Peyer's patch (tissue), 4 donors: ENCODE measurements around the gene CELF2. TPM values are rescaled to one million over a fixed set of nuclear protein-coding genes. Genes with fewer than 3 reads are reported as not detected.

ENCODE experiments used
- DNase-seq, 3 donors: peaks; one replicate each; pipeline ENCODE4 v3.0.0-alpha.2; 2017 to 2019
- H3K27ac ChIP-seq, 4 donors: fragments of 200-600 bp; sonication (generic); one replicate each; pipeline ENCODE4 v1.5.1; 2016 to 2019
- H3K27me3 ChIP-seq, 2 donors: fragments of 200-600 bp; sonication (generic); one replicate each; pipeline ENCODE4 v1.5.1; 2019
- H3K36me3 ChIP-seq, 3 donors: fragments of 200-600 bp; sonication (generic); one replicate each; pipeline ENCODE4 v1.5.1; 2016 to 2019
- H3K4me1 ChIP-seq, 4 donors: fragments of 200-600 bp; sonication (generic); one replicate each; pipeline ENCODE4 v1.5.1; 2016 to 2019
- H3K4me3 ChIP-seq, 4 donors: fragments of 200-600 bp; sonication (generic); 1 replicate in 3 of 4; 2 replicates in 1 of 4; pipeline ENCODE4 v1.5.1; 2016 to 2019; ENCODE audit warnings: mild to moderate bottlenecking in 1 of 4
- H3K9me3 ChIP-seq, 4 donors: fragments of 200-600 bp; sonication (generic); one replicate each; pipeline ENCODE4 v1.5.1; 2016 to 2019; ENCODE audit warnings: mild to moderate bottlenecking in 1 of 4
- CTCF ChIP-seq, 6 experiments: fragments of 450-650 bp in 4 of 6; fragments of 200-600 bp in 2 of 6; sonication (generic) in 1 of 6; IDR thresholded peaks; one replicate each; pipeline ENCODE4 v1.5.1; 2017 to 2019; ENCODE audit warnings: antibody characterized with exemption in 6 of 6, mild to moderate bottlenecking in 3 of 6, moderate library complexity in 1 of 6
- POLR2A ChIP-seq, 2 donors: fragments of 450-650 bp; IDR thresholded peaks; one replicate each; pipeline ENCODE4 v1.5.1; 2017; ENCODE audit warnings: antibody characterized with exemption in 2 of 2, mild to moderate bottlenecking in 2 of 2, moderate library complexity in 2 of 2
- total RNA-seq, 4 donors: library from RNA; depleted of rRNA; stranded (reverse); fragments of >200 nt; gene quantifications; one replicate each; pipeline ENCODE4 v1.1.0, GENCODE V29; 2016

Gene CELF2
- total RNA-seq, 4 donors from 2014 or later: 20.5 to 110 (median 40.7) TPM

DNA sequence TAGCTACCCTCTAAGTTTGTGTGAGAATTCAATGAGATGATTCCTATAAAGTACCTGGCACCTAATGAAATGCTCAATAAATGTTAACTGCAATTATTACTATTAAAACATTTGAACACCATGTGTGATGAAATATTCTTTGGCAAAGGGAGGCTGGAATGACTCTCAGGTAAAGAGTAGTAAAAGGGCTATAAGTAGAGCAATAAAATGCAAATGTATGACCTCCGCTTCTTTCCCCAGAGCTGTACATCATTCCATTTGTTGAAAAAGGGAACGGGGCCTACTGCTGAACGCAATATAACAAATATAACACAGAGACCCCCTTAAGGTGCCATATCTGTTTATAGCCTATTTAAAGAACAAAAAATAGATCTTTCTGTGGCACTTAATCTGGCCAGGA lies 27.8 kb downstream of the CELF2 start:
- H3K36me3 ChIP-seq: no peaks in the 10 kb centered on the region
- H3K4me1 ChIP-seq: peaks cover 0 to 6% (median 0%) of the 10 kb centered on the region in 4 donors
- no peak overlapping the region for H3K4me3 ChIP-seq
- H3K9me3 ChIP-seq: no peaks in the 10 kb centered on the region
- TF ChIP-seq CTCF (IDR thresholded peaks at IDR 0.05) (no peak), POLR2A (IDR thresholded peaks at IDR 0.05) (no peak)
- no peak for DNase-seq
- no peaks in the 10 kb centered on the region for H3K27me3 ChIP-seq
- no peak overlapping the region for H3K27ac ChIP-seq

GRCh38 chr10:11045995-11046775 lies 28.5 kb downstream of the CELF2 start:
- peaks cover 0 to 6% (median 0%) of the 10 kb centered on the region in 4 donors for H3K4me1 ChIP-seq
- TF ChIP-seq CTCF (IDR thresholded peaks at IDR 0.05) (no peak), POLR2A (IDR thresholded peaks at IDR 0.05) (no peak)
- H3K27me3 ChIP-seq: no peaks in the 10 kb centered on the region
- H3K4me3 ChIP-seq: no peak overlapping the region
- H3K27ac ChIP-seq: peak overlapping the region in 2 of 4 donors; percentile 35
- no peaks in the 10 kb centered on the region for H3K36me3 ChIP-seq
- no peak for DNase-seq
- no peaks in the 10 kb centered on the region for H3K9me3 ChIP-seq

DNA sequence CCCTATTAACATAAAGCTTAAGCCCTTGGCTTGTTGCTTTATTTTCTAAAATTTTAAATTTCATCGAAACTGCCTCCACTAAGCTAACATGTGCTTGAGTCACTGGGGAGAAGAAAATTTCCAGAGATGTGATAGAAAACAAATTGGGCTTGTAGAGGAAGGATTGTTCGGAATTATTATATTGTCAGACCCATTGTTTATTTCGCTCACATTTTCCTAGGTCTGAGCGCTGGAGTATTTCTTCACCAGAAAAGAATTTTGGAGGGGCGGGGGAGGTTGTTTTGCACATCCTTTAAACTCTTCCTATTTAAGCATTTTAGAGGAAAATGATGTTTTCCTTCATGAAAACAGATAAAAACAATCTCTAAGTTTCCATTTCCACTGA lies 29.1 kb downstream of the CELF2 start:
- no peaks in the 10 kb centered on the region for H3K27me3 ChIP-seq
- no peak for DNase-seq
- TF ChIP-seq CTCF (IDR thresholded peaks at IDR 0.05) (no peak), POLR2A (IDR thresholded peaks at IDR 0.05) (no peak)
- no peaks in the 10 kb centered on the region for H3K36me3 ChIP-seq
- H3K27ac ChIP-seq: peak overlapping the region in 1 of 4 donors; percentile 35
- H3K4me3 ChIP-seq: no peak overlapping the region
- H3K4me1 ChIP-seq: peaks cover 0 to 6% (median 0%) of the 10 kb centered on the region in 4 donors
- H3K9me3 ChIP-seq: no peaks in the 10 kb centered on the region

DNA sequence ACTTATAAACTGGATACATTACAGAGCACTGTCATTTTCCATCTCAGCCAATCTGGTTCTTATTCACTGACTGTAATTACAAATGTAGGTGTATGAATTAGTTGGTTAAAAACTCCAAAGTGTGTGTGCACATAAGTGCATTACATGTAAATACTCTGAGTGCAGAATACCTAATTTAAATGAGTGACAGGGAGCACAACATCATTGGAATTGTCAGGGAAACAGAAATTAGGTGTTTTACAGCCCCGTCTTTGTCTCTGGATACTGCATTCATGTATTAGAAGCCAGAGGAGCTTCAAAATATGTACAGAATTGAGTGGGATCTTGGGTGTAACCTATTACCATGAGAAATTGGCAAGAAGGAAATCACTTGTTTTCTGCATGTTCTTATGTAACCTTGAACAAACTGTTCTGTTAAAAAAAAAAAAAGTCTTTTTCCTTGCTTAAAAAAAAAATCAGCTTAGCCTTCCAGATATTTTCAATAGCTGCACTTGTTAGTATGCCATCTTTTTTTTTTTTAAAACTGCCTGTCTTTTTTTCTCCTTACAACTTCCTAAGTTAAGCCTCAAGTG lies 31.1 kb downstream of the CELF2 start:
- Histone ChIP-seq H3K36me3 (no peaks in the 10 kb centered on the region), H3K4me1 (peaks cover 0 to 6% (median 0%) of the 10 kb centered on the region in 4 donors), H3K27me3 (no peaks in the 10 kb centered on the region), H3K9me3 (no peaks in the 10 kb centered on the region), H3K4me3 (no peak overlapping the region), H3K27ac (peak overlapping the region in 2 of 4 donors; percentile 25 to 29)
- TF ChIP-seq CTCF (IDR thresholded peaks at IDR 0.05) (no peak), POLR2A (IDR thresholded peaks at IDR 0.05) (no peak)
- no peak for DNase-seq

GRCh38 chr10:11049806-11050205 lies 32.1 kb downstream of the CELF2 start:
- H3K27ac ChIP-seq: no peak overlapping the region
- H3K4me1 ChIP-seq: peaks cover 0 to 6% (median 0%) of the 10 kb centered on the region in 4 donors
- no peaks in the 10 kb centered on the region for H3K9me3 ChIP-seq
- no peak overlapping the region for H3K4me3 ChIP-seq
- DNase-seq: no peak
- no peaks in the 10 kb centered on the region for H3K36me3 ChIP-seq
- no peak for TF ChIP-seq CTCF (IDR thresholded peaks at IDR 0.05)
- no peak for TF ChIP-seq POLR2A (IDR thresholded peaks at IDR 0.05)
- H3K27me3 ChIP-seq: no peaks in the 10 kb centered on the region
